Spleen (tissue), 11 donors: ENCODE results near the gene RPS17. TPM values are rescaled to one million over a fixed set of nuclear protein-coding genes. Genes with fewer than 3 reads are reported as not detected.
"Not testable (repeated sequence)": the region's sequence is repeated elsewhere in the genome, so short reads cannot be mapped to it uniquely, and the experiment has no call there.

Source experiments
- DNase-seq: peaks from one replicate; pipeline ENCODE4 v3.0.0-alpha.2; 2020
- H3K27ac ChIP-seq, 8 donors: fragments of 200-600 bp; sonication (generic) in 7 of 8; 1 replicate in 4 of 8; 2 replicates in 4 of 8; pipeline versions ENCODE4 v1.5.0 to v1.8.0; 2016 to 2021; ENCODE audit warnings: inconsistent platforms in 4 of 8, mild to moderate bottlenecking in 4 of 8, moderate library complexity in 1 of 8
- H3K27me3 ChIP-seq, 7 donors: fragments of 200-600 bp; sonication (generic) in 6 of 7; replicated peaks in 1 of 7; 1 replicate in 4 of 7; 2 replicates in 3 of 7; pipeline versions ENCODE4 v1.5.0 to v1.8.0; 2016 to 2021; ENCODE audit warnings: inconsistent platforms in 3 of 7, mild to moderate bottlenecking in 1 of 7
- H3K36me3 ChIP-seq, 6 donors: fragments of 200-600 bp; sonication (generic) in 5 of 6; 1 replicate in 4 of 6; 2 replicates in 2 of 6; pipeline versions ENCODE4 v1.5.0 to v1.8.0; 2016 to 2021; ENCODE audit warnings: inconsistent platforms in 2 of 6
- H3K4me1 ChIP-seq, 6 donors: fragments of 200-600 bp; sonication (generic) in 5 of 6; 1 replicate in 3 of 6; 2 replicates in 3 of 6; pipeline versions ENCODE4 v1.5.0 to v1.8.0; 2016 to 2021; ENCODE audit warnings: inconsistent platforms in 3 of 6
- H3K4me3 ChIP-seq, 8 donors: fragments of 200-600 bp; sonication (generic) in 7 of 8; 1 replicate in 4 of 8; 2 replicates in 4 of 8; pipeline versions ENCODE4 v1.5.0 to v1.8.0; 2016 to 2021; ENCODE audit warnings: inconsistent platforms in 4 of 8, mild to moderate bottlenecking in 4 of 8, moderate library complexity in 2 of 8
- H3K9me3 ChIP-seq, 8 donors: fragments of 200-600 bp; sonication (generic) in 7 of 8; 1 replicate in 4 of 8; 2 replicates in 4 of 8; pipeline versions ENCODE4 v1.5.0 to v1.8.0; 2016 to 2021; ENCODE audit warnings: inconsistent platforms in 4 of 8
- CTCF ChIP-seq, 11 experiments: fragments of 200-600 bp in 7 of 11; fragments of 450-650 bp in 4 of 11; sonication (generic) in 4 of 11; IDR thresholded peaks in 8 of 11; conservative IDR thresholded peaks in 3 of 11; 1 replicate in 7 of 11; 2 replicates in 4 of 11; pipeline versions ENCODE4 v1.4.0 to v1.8.0; 2016 to 2021; ENCODE audit warnings: antibody characterized with exemption in 11 of 11, inconsistent platforms in 4 of 11, mild to moderate bottlenecking in 1 of 11
- POLR2A ChIP-seq, 3 donors: fragments of 450-650 bp; IDR thresholded peaks; one replicate each; pipeline ENCODE4 v1.5.1; 2017; ENCODE audit warnings: antibody characterized with exemption in 3 of 3, mild to moderate bottlenecking in 1 of 3
- POLR2AphosphoS5 ChIP-seq, 3 donors: sonication (generic); formaldehyde crosslinking; IDR thresholded peaks; one replicate each; pipeline ENCODE4 v1.5.1; 2017; ENCODE audit warnings: antibody characterized with exemption in 3 of 3
- WGBS, 5 donors: extraction: QIAGEN DNeasy Blood & Tissue Kit in 3 of 5; methylation state at CpG; one replicate each; pipeline versions ENCODE4 v1.1.5 to v1.1.7; 2013 to 2018; 5-methylcytosine and 5-hydroxymethylcytosine counted together
- intact Hi-C: fragments of 100-400 bp; cut with DNase I; formaldehyde crosslinking; loops from one replicate; pipeline ENCODE4 v1.15.0; 2023; ENCODE audit warnings: low total_unique reads
- polyA plus RNA-seq, 3 donors: library from polyadenylated mRNA; stranded (reverse); fragments of 200-250 nt; gene quantifications; one replicate each; pipeline ENCODE4 v1.2.1, GENCODE V29; 2013
- total RNA-seq, 7 donors: library from RNA; depleted of rRNA in 3 of 7; stranded (reverse); fragments of >200 nt in 3 of 7; fragmentation: NEBNext Ultra II Directional in 4 of 7; extraction: Animal tissue kit (Norgen Biotek cat#: 25700) in 4 of 7; gene quantifications; one replicate each; pipeline versions ENCODE4 v1.1.0 to v1.2.1, GENCODE V29; 2016 to 2021
- donor health status: healthy with polysubstance abuse.
- donor health status: DM: no; HTN: no; CAD: no; lungs with moderate emphysema.
- donor health status: DM: no; HTN: no; CAD: no.
- donor health status: Bipolar disorder and iron deficiency.
- donor health status: healthy.
- donor health status: DM: no; HTN: no; CAD: no.
- donor health status: DM: yes; HTN: yes; CAD: no.

RPS17 gene
- total and polyA plus RNA-seq, 10 donors, result 1,089 to 9,274 (median 1,579) TPM

- intact Hi-C loops, result no loop called here
- H3K36me3 ChIP-seq, result peaks cover 3 to 70% (median 48%) of the 10 kb centered on the region in 6 donors
- H3K27me3 ChIP-seq, result no peaks in the 10 kb centered on the region
- peaks cover 22 to 48% (median 36%) of the 10 kb centered on the region in 6 donors for H3K4me1 ChIP-seq
- no peak overlapping the region for H3K4me3 ChIP-seq
- no peak overlapping the region for H3K27ac ChIP-seq
- WGBS, 5 donors, result 69 to 81% (median 74%) methylated on average over 11 of the region's 11 CpGs
- TF ChIP-seq POLR2A (IDR thresholded peaks at IDR 0.05), result no peak
- TF ChIP-seq POLR2AphosphoS5 (IDR thresholded peaks at IDR 0.05), result no peak
- no peak for TF ChIP-seq CTCF (IDR thresholded peaks at IDR 0.05 in 8 of 11, conservative IDR thresholded peaks at IDR 0.05 in 3 of 11)
- H3K9me3 ChIP-seq, result peaks cover 0 to 4% (median 0%) of the 10 kb centered on the region in 8 donors
- DNase-seq, result no peak
Measured at GRCh38 chr15:82536409-82537350, 3.6 kb downstream of the RPS17 start.

GRCh38 chr15:82535566-82536408 lies 4.5 kb downstream of the RPS17 start:
- Histone ChIP-seq H3K27ac (no peak overlapping the region), H3K4me1 (peaks cover 19 to 46% (median 34%) of the 10 kb centered on the region in 6 donors), H3K27me3 (no peaks in the 10 kb centered on the region), H3K36me3 (peaks cover 3 to 70% (median 48%) of the 10 kb centered on the region in 6 donors), H3K9me3 (peaks cover 0 to 4% (median 0%) of the 10 kb centered on the region in 8 donors), H3K4me3 (no peak overlapping the region)
- TF ChIP-seq POLR2A (IDR thresholded peaks at IDR 0.05) (no peak), POLR2AphosphoS5 (IDR thresholded peaks at IDR 0.05) (no peak), CTCF (IDR thresholded peaks at IDR 0.05 in 8 of 11, conservative IDR thresholded peaks at IDR 0.05 in 3 of 11) (no peak)
- intact Hi-C loops, result no loop called here
- DNase-seq, result no peak
- 78 to 87% (median 82%) methylated on average over 9 of the region's 9 CpGs for WGBS, 5 donors

GRCh38 chr15:82535151-82535550 lies 5.1 kb downstream of the RPS17 start:
- H3K27me3 ChIP-seq, H3K9me3 ChIP-seq, DNase-seq, H3K27ac ChIP-seq, H3K4me3 ChIP-seq, intact Hi-C loops: not testable (repeated sequence)
- WGBS, 5 donors, result 88 to 96% (median 95%) methylated on average over 5 of the region's 5 CpGs
- H3K36me3 ChIP-seq, result peaks cover 3 to 70% (median 48%) of the 10 kb centered on the region in 6 donors
- peaks cover 19 to 49% (median 35%) of the 10 kb centered on the region in 6 donors for H3K4me1 ChIP-seq

GRCh38 chr15:82534457-82534861 lies 5.8 kb downstream of the RPS17 start:
- DNase-seq, H3K9me3 ChIP-seq, H3K4me3 ChIP-seq, intact Hi-C loops, H3K27me3 ChIP-seq, H3K27ac ChIP-seq: not testable (repeated sequence)
- WGBS, 5 donors, result 93 to 99% (median 97%) methylated on average over 3 of the region's 3 CpGs
- Histone ChIP-seq H3K36me3 (peaks cover 3 to 70% (median 48%) of the 10 kb centered on the region in 6 donors), H3K4me1 (peaks cover 17 to 45% (median 34%) of the 10 kb centered on the region in 6 donors)
